Uterus (tissue), 4 donors: ENCODE measurements around the gene TMED5. TPM values are rescaled to one million over a fixed set of nuclear protein-coding genes. Genes with fewer than 3 reads are reported as not detected.

Experiments
- DNase-seq, 2 donors: peaks; one replicate each; pipeline ENCODE4 v3.0.0-alpha.2; 2019 to 2020
- H3K27ac ChIP-seq, 2 donors: fragments of 200-600 bp; sonication (generic); 1 replicate in 1 of 2; 2 replicates in 1 of 2; pipeline ENCODE4 v1.5.1; 2016 to 2018
- H3K27me3 ChIP-seq, 2 donors: fragments of 200-600 bp; sonication (generic); one replicate each; pipeline ENCODE4 v1.5.1; 2018 to 2019; ENCODE audit warnings: control low read depth in 1 of 2
- H3K36me3 ChIP-seq, 2 donors: fragments of 200-600 bp; sonication (generic); one replicate each; pipeline ENCODE4 v1.5.1; 2019; ENCODE audit warnings: control low read depth in 1 of 2
- H3K4me1 ChIP-seq, 2 donors: fragments of 200-600 bp; sonication (generic); one replicate each; pipeline ENCODE4 v1.5.1; 2018 to 2019; ENCODE audit warnings: control low read depth in 1 of 2
- H3K4me3 ChIP-seq, 2 donors: fragments of 200-600 bp; sonication (generic); 1 replicate in 1 of 2; 2 replicates in 1 of 2; pipeline ENCODE4 v1.5.1; 2018 to 2019; ENCODE audit warnings: mild to moderate bottlenecking in 1 of 2
- H3K9me3 ChIP-seq, 2 donors: fragments of 200-600 bp; sonication (generic); one replicate each; pipeline ENCODE4 v1.5.1; 2019; ENCODE audit warnings: control low read depth in 1 of 2
- POLR2A ChIP-seq, 2 donors: fragments of 450-650 bp; IDR thresholded peaks; one replicate each; pipeline ENCODE4 v1.6.1; 2016; ENCODE audit warnings: antibody characterized with exemption in 2 of 2, mild to moderate bottlenecking in 1 of 2, moderate library complexity in 1 of 2
- intact Hi-C: fragments of 100-400 bp; cut with DNase I; formaldehyde crosslinking; loops from one replicate; pipeline ENCODE4 v1.15.1; 2023; ENCODE audit warnings: low total_unique reads
- total RNA-seq, 4 donors: library from RNA; depleted of rRNA in 3 of 4; stranded (reverse); fragments of >200 nt in 3 of 4; gene quantifications; one replicate each; pipeline versions ENCODE4 v1.1.0 to v1.2.4, GENCODE V29; 2014 to 2023
- TF ChIP-seq, protein P1 (sequence below), 4 experiments: fragments of 200-600 bp in 2 of 4; fragments of 450-650 bp in 2 of 4; sonication (generic) in 2 of 4; IDR thresholded peaks; one replicate each; pipeline ENCODE4 v1.5.1; 2016 to 2019; ENCODE audit warnings: antibody characterized with exemption in 4 of 4, mild to moderate bottlenecking in 2 of 4, moderate library complexity in 1 of 4
- donor health status: DM: yes; HTN: yes; CAD: no.

Gene TMED5
- total RNA-seq, 4 donors from 2014 or later = 6.9 to 47.1 (median 37.6) TPM

DNA sequence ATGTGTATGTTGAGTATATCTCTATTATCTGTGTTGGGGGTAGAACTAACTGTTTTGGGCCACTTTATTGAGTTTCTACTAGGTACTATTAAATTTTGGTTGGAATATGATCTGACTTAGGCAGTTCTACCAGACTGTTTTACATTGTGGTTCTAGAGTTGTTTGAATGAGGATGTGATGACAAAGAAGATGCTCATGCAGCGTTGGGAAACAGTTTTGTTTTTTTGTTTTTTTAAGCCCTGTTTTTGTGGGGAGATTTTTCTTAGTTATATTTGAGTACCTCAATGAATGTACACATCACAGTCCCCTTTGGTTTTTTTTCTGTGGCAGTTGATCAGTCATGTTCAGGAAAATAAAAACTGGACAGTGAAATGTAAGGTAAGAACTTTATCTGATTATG, 40.1 kb downstream of the TMED5 start:
- TF ChIP-seq POLR2A (IDR thresholded peaks at IDR 0.05) = no peak
- TF ChIP-seq, protein P1, sequence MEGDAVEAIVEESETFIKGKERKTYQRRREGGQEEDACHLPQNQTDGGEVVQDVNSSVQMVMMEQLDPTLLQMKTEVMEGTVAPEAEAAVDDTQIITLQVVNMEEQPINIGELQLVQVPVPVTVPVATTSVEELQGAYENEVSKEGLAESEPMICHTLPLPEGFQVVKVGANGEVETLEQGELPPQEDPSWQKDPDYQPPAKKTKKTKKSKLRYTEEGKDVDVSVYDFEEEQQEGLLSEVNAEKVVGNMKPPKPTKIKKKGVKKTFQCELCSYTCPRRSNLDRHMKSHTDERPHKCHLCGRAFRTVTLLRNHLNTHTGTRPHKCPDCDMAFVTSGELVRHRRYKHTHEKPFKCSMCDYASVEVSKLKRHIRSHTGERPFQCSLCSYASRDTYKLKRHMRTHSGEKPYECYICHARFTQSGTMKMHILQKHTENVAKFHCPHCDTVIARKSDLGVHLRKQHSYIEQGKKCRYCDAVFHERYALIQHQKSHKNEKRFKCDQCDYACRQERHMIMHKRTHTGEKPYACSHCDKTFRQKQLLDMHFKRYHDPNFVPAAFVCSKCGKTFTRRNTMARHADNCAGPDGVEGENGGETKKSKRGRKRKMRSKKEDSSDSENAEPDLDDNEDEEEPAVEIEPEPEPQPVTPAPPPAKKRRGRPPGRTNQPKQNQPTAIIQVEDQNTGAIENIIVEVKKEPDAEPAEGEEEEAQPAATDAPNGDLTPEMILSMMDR (IDR thresholded peaks at IDR 0.05) = no peak
- DNase-seq = no peak
- H3K4me1 ChIP-seq = no peaks in the 10 kb centered on the region

DNA sequence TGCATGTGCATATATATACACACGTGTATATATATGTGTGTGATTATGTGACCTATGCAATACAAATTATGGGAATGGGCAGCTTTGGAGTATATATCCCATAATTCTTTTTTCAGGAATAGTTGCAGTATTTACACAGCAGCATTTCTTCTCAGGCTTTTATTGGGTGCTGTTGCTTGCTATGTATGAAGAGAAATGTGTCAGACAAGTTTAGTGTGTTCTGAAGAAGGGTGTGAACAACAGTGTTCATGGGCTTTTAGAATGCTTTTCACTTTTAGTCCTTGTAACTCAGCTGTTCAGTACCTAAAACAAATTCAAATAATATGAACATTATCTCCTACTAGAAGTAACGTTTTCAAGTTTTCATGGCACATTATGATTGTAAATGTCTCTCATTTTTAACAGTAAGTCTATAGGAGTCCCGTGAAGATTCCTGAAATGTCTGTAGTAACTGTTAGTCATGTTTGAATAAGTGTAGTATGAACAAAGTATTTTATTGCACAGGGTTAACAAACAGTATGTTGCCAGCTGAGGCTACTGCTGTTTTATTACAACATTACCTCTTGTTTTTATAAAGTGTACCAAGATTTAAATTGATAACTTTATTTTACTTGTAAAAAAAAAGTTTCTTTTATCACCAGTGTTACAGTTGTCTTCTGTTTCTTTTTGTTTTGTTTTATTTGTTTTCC, 42.5 kb downstream of the TMED5 start:
- no peaks in the 10 kb centered on the region for H3K4me1 ChIP-seq
- TF ChIP-seq POLR2A (IDR thresholded peaks at IDR 0.05) = no peak
- TF ChIP-seq, protein P1 (IDR thresholded peaks at IDR 0.05) = no peak
- H3K9me3 ChIP-seq = no peaks in the 10 kb centered on the region
- H3K27me3 ChIP-seq = no peaks in the 10 kb centered on the region
- no peaks in the 10 kb centered on the region for H3K36me3 ChIP-seq
- DNase-seq = no peak
- H3K4me3 ChIP-seq = no peak overlapping the region
- H3K27ac ChIP-seq = no peak overlapping the region
- intact Hi-C loops = no loop called here

More for the DNA sequence above, 40.1 kb downstream of the TMED5 start:
- Histone ChIP-seq H3K4me3 (no peak overlapping the region), H3K9me3 (no peaks in the 10 kb centered on the region), H3K36me3 (no peaks in the 10 kb centered on the region), H3K27ac (no peak overlapping the region), H3K27me3 (no peaks in the 10 kb centered on the region)
- intact Hi-C loops = no loop called here

DNA sequence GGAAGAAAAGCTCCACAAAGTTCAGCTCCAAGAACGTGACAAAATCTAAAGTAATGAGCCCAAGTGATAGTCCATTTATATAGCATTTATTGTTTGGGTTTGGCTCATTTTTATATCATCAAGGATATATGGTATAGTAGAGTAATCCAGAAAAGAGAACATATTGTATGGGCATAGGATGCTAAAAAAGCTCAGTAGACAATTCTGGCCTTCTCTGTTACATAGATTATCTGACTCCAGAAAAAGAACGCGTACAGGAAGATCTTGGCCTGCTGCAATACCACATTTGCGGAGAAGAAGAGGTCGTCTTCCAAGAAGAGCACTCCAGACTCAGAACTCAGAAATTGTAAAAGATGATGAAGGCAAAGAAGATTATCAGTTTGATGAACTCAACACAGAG, 43.8 kb downstream of the TMED5 start:
- Histone ChIP-seq H3K4me3 (no peak overlapping the region), H3K9me3 (no peaks in the 10 kb centered on the region), H3K27ac (no peak overlapping the region), H3K27me3 (no peaks in the 10 kb centered on the region), H3K36me3 (no peaks in the 10 kb centered on the region), H3K4me1 (peaks cover 0 to 3% of the 10 kb centered on the region in 2 donors)
- no peak for DNase-seq
- intact Hi-C loops = no loop called here
- TF ChIP-seq, protein P1 (IDR thresholded peaks at IDR 0.05) = no peak
- no peak for TF ChIP-seq POLR2A (IDR thresholded peaks at IDR 0.05)

DNA sequence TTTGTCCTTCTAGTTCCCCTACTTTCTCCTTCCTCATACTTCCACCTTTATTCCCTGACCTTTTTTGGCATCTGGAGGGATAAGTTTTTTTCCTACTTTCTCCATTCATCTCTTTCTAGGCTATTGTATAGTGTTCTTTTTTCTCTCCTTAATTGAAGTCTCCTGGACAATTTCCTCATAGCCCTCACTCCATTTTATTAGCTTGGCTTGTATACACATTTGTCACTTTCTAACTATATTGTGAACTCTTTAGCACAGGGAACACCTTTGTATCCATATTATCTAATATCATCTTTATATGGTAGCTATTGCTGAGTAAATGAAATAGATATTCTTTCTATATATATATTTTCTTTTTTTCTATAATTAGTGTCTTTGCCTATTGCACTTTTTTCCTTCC, 47.6 kb downstream of the TMED5 start:
- no peaks in the 10 kb centered on the region for H3K9me3 ChIP-seq
- peaks cover 0 to 3% of the 10 kb centered on the region in 2 donors for H3K4me1 ChIP-seq
- no peak overlapping the region for H3K4me3 ChIP-seq
- no peaks in the 10 kb centered on the region for H3K36me3 ChIP-seq
- TF ChIP-seq, protein P1 (IDR thresholded peaks at IDR 0.05) = no peak
- TF ChIP-seq POLR2A (IDR thresholded peaks at IDR 0.05) = no peak
- H3K27me3 ChIP-seq = no peaks in the 10 kb centered on the region
- intact Hi-C loops = no loop called here
- H3K27ac ChIP-seq = no peak overlapping the region
- DNase-seq = no peak

DNA sequence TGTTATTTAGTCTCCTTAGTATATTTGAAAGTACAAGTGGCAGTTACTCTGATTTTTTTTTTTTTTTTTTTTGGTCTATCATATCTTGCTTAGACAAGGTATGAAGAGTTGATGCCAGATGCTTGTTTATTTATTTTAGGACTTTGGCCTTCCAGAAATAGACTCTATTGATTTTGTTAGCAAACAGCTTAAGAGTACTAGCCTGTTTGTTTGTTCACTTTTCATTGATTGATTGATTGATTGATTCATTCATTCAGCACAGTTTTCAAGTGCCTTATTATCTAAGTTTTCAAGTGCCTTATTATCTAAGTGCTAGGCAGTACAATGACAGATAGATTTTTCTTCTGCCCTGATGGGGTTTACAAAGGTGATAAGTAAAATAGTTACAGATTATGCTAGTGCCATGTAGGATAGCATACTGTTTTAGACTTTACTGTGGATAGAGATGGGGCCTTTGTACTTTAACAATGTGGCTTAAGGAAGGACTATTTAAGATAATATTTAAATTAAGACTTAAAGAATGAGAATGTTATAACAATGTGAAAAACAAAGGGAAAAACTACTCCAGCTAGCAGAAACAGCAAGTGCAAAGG, 50.6 kb downstream of the TMED5 start:
- DNase-seq = no peak
- Histone ChIP-seq H3K27me3 (no peaks in the 10 kb centered on the region), H3K4me3 (no peak overlapping the region), H3K27ac (no peak overlapping the region), H3K9me3 (no peaks in the 10 kb centered on the region), H3K4me1 (peaks cover 0 to 3% of the 10 kb centered on the region in 2 donors), H3K36me3 (no peaks in the 10 kb centered on the region)
- intact Hi-C loops = no loop called here
- TF ChIP-seq, protein P1 (IDR thresholded peaks at IDR 0.05) = no peak
- no peak for TF ChIP-seq POLR2A (IDR thresholded peaks at IDR 0.05)
